Coronary artery (tissue), 2 donors: ENCODE results near the gene TMEM51.

Experiments
- DNase-seq: peaks from one replicate; pipeline ENCODE4 v3.0.0-alpha.2; 2017; ENCODE audit warnings: low spot score
- H3K27ac ChIP-seq, 2 donors: fragments of 200-600 bp; sonication (generic); one replicate each; pipeline ENCODE4 v1.5.1; 2016 to 2019
- H3K4me3 ChIP-seq: fragments of 200-600 bp; sonication (generic); 2 replicates; pipeline ENCODE4 v1.5.1; 2016; ENCODE audit warnings: mild to moderate bottlenecking, moderate library complexity
- TF ChIP-seq, protein P1 (sequence below): fragments of 200-600 bp; sonication (generic); IDR thresholded peaks from one replicate; pipeline ENCODE4 v1.5.1; 2019; ENCODE audit warnings: antibody characterized with exemption

The TMEM51 gene

DNA sequence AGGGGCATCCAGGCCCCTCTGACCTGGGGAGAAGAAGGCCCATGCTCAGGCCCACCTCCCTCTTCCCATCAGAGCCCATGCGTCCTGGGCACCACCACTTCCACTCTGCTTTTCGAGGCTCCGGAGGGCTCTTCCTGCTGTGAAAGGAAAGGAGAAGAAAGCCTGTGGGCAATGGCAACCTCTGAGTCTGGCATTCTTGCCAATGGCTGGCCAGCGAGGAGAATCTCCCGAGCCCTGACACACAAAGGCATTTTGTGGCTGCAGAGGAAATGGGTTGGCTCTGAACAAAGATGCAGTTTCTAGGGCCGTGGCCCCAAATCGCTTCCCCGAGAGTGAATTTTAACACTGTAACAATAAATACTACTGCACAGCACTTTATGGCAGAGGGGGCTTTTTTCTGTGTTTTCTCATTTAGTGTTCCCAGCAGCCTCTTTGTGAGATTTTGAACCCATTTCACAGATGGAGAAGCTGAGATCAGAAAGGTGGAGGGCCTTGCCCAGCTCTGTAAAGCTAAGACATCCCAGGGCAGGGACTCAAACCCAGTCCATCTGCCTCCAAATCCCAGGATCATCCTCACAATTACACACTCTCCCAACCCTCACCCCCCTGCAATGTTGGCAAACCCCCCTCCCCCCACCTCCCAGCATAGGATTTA lies 35.7 kb upstream of the TMEM51 start:
- Histone ChIP-seq H3K27ac (no peak overlapping the region), H3K4me3 (no peak overlapping the region)
- DNase-seq = no peak
- TF ChIP-seq, protein P1, sequence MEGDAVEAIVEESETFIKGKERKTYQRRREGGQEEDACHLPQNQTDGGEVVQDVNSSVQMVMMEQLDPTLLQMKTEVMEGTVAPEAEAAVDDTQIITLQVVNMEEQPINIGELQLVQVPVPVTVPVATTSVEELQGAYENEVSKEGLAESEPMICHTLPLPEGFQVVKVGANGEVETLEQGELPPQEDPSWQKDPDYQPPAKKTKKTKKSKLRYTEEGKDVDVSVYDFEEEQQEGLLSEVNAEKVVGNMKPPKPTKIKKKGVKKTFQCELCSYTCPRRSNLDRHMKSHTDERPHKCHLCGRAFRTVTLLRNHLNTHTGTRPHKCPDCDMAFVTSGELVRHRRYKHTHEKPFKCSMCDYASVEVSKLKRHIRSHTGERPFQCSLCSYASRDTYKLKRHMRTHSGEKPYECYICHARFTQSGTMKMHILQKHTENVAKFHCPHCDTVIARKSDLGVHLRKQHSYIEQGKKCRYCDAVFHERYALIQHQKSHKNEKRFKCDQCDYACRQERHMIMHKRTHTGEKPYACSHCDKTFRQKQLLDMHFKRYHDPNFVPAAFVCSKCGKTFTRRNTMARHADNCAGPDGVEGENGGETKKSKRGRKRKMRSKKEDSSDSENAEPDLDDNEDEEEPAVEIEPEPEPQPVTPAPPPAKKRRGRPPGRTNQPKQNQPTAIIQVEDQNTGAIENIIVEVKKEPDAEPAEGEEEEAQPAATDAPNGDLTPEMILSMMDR = no peak

- H3K4me3 ChIP-seq = no peak overlapping the region
- DNase-seq = no peak
- TF ChIP-seq, protein P1 = no peak
- no peak overlapping the region for H3K27ac ChIP-seq
Measured at GRCh38 chr1:15118579-15118978, 35.0 kb upstream of the TMEM51 start.

- H3K4me3 ChIP-seq = no peak overlapping the region
- no peak overlapping the region for H3K27ac ChIP-seq
- DNase-seq = no peak
- TF ChIP-seq, protein P1 = no peak
Measured at GRCh38 chr1:15120251-15120945, 33.1 kb upstream of the TMEM51 start.

- no peak overlapping the region for H3K27ac ChIP-seq
- no peak overlapping the region for H3K4me3 ChIP-seq
- TF ChIP-seq, protein P1 = no peak
- DNase-seq = no peak
Measured at GRCh38 chr1:15122331-15122730, 31.2 kb upstream of the TMEM51 start.

GRCh38 chr1:15123270-15123669 lies 30.3 kb upstream of the TMEM51 start:
- DNase-seq = no peak
- H3K27ac ChIP-seq = no peak overlapping the region
- TF ChIP-seq, protein P1 = no peak
- no peak overlapping the region for H3K4me3 ChIP-seq

DNA sequence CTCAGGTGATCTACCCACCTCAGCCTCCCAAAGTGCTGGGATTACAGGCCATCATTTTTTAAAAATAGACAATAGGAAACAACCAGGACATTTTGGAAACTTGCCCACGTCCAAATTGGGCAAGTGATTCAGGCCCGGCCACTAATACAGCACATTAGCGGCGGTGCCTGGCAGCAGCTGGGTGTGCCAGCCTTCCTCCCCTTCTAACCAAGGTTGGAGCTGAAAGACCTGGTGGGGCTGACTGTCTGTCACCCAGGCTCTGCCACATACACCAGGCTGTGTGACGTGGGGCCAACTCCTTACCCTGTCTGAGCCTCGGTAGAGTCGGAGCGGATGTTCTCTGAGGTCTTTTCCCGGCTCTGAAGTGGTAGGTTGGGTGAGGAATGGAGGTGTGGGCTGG lies 29.6 kb upstream of the TMEM51 start:
- Histone ChIP-seq H3K27ac (no peak overlapping the region), H3K4me3 (no peak overlapping the region)
- no peak for DNase-seq
- TF ChIP-seq, protein P1 = no peak
